Fibroblast of the aortic adventitia (primary cell): ENCODE results near the gene SIK3. TPM values are rescaled to one million over a fixed set of nuclear protein-coding genes. Genes with fewer than 3 reads are reported as not detected.
A peak's percentile ranks its signal among the peaks of the same experiment; 100 is the strongest.

Experiments used
- DNase-seq: peaks from one replicate; pipeline ENCODE4 v3.0.0-alpha.2; 2010; ENCODE audit warnings: low read depth
- H3K4me3 ChIP-seq: 2 replicates; pipeline ENCODE4 v1.5.1; 2011; ENCODE audit warnings: low read depth, mild to moderate bottlenecking, control low read depth, low read length, moderate library complexity
- CTCF ChIP-seq: IDR thresholded peaks from 2 replicates; pipeline ENCODE4 v1.5.1; 2011; ENCODE audit warnings: mild to moderate bottlenecking, low read length, control low read depth, inconsistent platforms; ENCODE audit not compliant: insufficient read depth
- total RNA-seq: library from RNA; depleted of rRNA; stranded (reverse); fragments of >200 nt; gene quantifications from 2 replicates; pipeline ENCODE4 v1.2.3, GENCODE V29; 2012; ENCODE audit warnings: low replicate concordance

SIK3 gene
- total RNA-seq, 1 donor = 18.4 TPM

GRCh38 chr11:116955949-116956348 is 142.3 kb downstream of the SIK3 start:
- H3K4me3 ChIP-seq = no peak overlapping the region
- no peak for TF ChIP-seq CTCF
- no peak for DNase-seq

GRCh38 chr11:116955548-116955947 is 142.7 kb downstream of the SIK3 start:
- no peak for DNase-seq
- no peak overlapping the region for H3K4me3 ChIP-seq
- TF ChIP-seq CTCF = no peak

GRCh38 chr11:116953530-116954285 is 144.5 kb downstream of the SIK3 start:
- H3K4me3 ChIP-seq = no peak overlapping the region
- TF ChIP-seq CTCF = no peak

GRCh38 chr11:116951762-116952161 is 146.5 kb downstream of the SIK3 start:
- H3K4me3 ChIP-seq = no peak overlapping the region
- TF ChIP-seq CTCF = no peak
- no peak for DNase-seq

More at GRCh38 chr11:116953530-116954285, 144.5 kb downstream of the SIK3 start:
- no peak for DNase-seq

GRCh38 chr11:116950210-116950609 is 148.0 kb downstream of the SIK3 start:
- no peak for TF ChIP-seq CTCF
- DNase-seq = no peak
- H3K4me3 ChIP-seq = no peak overlapping the region

- no peak for TF ChIP-seq CTCF
- no peak overlapping the region for H3K4me3 ChIP-seq
- peak; percentile 41 for DNase-seq
These were observed 149.8 kb downstream of the SIK3 start for GRCh38 chr11:116948391-116948790.

GRCh38 chr11:116946414-116946813 is 151.8 kb downstream of the SIK3 start:
- DNase-seq = peak; percentile 32
- TF ChIP-seq CTCF = no peak
- H3K4me3 ChIP-seq = no peak overlapping the region
